ENCODE data around the gene ESYT2.
"Not testable (repeated sequence)": the region's sequence is repeated elsewhere in the genome, so short reads cannot be mapped to it uniquely, and the experiment has no call there.

Gene ESYT2

DNA sequence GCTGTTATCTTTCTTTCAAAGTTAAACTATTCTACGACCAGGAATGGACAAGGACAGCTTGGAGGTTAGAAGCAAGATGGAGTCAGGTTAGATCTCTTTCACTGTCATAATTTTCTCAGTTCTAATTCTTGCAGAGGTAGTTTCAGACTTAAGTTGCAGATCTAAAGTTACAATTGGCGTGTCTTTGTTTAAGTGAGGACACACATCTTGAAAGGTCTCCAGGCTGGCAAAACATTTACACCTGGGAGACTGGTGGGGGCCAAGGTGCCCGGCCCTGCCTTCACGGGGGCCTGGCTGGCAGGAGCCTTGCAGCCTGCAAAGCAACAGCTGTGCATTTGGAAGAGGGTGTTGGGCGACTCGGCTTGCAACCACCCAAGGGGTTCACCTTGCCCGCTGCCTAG is 25.4 kb upstream of the ESYT2 start:
- no peak for DNase-seq

DNA sequence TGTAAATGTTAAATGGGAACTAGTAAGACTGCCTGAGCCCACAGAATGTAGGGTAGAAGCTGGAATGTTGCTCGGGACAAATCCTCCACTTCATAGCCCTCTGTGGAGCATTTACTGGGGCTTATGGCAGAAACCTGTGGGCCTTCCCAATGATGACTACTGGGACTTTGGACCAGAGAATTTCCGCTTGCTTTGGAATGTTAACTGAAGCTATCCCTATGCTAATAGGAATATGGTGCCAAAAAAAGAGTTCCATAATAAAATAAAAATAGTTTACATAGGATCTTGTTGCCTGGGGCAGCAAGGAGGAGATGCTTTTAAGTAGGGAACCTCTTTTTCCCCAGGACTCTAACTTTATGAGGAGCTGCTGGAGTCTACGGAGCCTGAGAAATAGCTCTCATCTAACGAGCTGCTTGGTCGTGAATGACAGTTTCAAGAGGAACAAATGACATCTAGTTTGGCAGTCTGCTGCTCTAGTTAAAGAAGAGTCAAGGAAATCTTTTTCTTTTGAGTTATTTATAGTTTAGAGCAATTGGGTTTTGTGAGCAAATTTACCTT is 21.3 kb upstream of the ESYT2 start:
- no peak for DNase-seq

DNA sequence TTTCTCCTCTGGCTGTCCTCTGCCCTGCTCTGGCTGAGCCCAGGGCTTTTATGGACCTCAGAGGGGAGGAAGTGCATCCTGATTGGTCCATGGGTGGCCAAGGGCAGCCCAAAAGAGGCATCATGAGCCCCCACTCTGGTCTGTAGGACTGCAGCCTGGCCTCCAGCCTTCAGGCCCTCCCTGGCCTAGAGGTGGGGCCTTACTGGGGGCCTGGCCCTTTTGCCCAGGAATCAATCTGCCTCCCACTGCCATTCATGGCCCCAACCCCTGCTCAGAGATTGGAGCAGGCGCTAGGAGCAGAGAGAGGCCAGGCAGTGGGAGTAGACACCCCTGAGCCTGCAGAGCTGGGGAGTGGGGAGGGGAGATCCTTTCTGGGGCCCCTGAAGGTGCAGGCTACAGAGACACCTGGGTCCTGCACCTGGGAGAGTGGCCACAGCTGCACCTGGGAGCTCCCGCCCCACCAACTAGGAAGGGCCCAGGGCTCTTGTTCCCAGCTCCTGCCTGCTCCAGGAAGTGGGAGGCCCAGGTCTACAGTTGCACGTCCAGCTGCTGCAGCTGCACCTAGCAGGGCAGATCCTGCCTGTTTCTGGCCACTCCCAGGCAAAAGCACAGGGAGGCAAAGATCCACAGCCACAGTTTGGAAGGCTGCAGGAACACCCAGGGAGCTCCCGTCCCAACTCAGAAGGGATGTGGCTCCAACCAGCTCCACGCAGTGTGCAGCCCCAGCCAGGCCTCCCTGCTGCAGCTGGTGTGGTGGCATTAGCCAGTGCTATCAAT is 20.6 kb upstream of the ESYT2 start:
- no peak for DNase-seq

DNA sequence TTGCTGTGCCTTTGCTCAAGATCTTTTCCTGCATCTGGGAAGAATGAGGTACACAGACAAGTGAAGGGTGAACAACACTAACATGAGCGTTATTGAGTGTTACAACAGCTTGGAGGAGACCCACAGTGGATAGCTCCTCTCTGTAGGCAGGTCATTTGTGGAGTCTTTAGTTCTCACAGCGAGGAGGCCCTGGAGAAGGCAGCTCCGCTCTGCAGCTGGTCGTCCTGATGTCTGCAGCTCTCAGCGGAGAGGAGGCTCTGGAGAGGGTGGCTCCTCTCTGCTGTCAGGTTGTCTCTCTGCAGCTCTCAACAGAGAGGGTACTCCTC is 20.1 kb upstream of the ESYT2 start:
- DNase-seq: no peak

DNA sequence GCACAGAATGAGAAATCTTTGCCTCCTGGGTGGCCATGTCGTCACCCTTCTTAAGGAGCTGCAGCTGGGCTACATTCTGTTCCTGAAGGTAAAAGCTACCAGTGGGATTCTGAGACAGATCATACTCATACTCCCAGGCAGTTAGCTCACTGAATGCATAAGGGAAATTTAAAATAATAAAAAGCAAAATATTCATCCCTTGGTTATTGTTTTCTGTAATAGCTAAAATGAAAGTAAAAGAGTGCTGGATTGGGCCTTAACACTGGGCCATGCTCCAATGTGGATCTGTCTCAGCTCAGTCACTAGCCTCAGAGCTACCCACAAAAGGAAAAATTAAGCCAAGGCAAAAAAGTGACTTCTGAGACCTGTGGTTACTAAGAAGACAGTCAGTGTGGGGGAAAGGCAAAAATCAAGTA is 18.1 kb upstream of the ESYT2 start:
- DNase-seq: peak in 1 of 2 experiments; percentile 37

DNA sequence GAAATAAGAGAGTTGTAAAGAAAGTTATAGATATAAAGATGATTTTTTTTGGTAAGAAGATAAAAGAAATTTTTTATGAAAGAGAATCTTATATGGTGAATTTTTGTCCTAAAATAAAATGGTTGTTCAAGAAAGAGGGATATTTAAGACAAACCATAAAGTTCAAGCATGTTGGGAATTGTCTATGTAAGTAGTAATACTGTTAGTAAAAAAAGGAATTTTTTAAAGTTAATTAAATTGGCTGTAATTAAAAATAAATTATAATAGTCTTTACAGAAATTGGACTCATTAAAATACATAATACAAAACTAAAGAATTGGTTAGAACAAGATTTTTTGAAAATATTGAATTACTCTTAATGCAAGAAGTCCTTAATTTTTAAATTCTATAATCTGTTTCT is 17.0 kb upstream of the ESYT2 start:
- no peak for DNase-seq

DNA sequence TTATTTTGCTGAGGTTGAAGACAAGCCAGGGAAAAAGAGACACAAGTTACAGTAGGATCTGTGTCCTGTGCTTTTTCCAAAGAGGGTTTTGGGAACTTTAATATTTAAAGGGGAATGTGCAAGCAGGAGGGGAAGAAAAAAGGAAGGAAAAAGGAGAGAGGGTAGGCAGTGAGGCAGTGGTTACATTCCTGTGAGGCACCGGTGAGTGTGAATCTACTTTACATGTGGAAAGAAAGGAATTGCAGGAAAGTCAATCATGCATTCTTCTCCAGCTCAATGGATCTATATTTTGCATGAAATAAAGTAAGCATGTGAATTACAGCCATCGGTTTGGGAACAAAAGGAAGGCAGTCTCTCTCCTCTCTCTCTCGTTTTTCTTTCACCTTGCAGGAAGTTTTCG is 14.5 kb upstream of the ESYT2 start:
- no peak for DNase-seq

DNA sequence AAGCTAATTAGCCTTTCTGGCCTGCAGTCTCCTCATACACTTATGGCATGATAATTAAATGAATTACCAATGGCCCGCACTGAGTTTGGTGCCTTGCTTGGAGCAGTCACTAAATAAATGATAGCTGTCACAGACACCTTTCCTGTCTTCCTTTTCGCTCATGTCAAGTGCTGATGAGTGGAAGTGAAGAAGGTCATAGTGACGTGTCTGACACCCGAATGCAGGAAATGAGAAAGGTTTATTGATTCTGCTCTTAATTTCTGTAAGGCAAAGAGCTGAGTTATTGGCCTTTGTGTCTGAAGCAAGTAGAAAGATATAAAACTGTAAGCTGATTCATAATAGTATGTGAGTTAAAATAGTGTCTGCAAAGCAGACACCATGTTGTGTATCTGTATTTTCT is 13.2 kb upstream of the ESYT2 start:
- no peak for DNase-seq

DNA sequence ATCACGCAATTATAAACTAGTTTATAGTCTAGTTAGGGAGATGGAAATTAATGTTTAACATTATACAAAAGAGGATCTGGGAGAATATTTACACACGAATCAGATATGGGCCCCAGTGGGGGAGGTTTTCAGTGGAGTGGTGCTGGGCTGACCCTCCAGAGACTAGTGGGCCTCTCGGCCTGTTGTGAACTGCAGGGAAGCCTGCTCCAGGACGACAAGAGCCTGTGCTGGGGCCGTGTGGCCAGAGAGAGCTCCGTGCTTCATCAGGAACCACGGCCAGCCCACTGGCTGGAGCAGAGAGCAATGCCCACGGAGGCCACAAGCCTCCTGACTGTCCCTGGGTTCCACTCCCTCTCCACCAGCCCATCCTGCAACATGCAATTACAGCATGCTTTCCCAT is 11.3 kb upstream of the ESYT2 start:
- DNase-seq: no peak

DNA sequence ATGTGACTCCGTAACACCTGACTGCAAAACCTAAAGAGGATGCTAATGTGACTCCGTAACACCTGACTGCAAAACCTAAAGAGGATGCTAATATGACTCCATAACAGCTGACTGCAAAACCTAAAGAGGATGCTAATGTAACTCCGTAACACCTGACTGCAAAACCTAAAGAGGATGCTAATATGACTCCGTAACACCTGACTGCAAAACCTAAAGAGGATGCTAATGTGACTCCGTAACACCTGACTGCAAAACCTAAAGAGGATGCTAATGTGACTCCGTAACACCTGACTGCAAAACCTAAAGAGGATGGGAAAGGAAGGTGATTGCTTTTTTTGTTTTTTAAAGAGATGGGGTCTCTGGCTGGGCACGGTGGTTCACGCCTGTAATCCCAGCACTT is 9.9 kb upstream of the ESYT2 start:
- not testable (repeated sequence) for DNase-seq

DNA sequence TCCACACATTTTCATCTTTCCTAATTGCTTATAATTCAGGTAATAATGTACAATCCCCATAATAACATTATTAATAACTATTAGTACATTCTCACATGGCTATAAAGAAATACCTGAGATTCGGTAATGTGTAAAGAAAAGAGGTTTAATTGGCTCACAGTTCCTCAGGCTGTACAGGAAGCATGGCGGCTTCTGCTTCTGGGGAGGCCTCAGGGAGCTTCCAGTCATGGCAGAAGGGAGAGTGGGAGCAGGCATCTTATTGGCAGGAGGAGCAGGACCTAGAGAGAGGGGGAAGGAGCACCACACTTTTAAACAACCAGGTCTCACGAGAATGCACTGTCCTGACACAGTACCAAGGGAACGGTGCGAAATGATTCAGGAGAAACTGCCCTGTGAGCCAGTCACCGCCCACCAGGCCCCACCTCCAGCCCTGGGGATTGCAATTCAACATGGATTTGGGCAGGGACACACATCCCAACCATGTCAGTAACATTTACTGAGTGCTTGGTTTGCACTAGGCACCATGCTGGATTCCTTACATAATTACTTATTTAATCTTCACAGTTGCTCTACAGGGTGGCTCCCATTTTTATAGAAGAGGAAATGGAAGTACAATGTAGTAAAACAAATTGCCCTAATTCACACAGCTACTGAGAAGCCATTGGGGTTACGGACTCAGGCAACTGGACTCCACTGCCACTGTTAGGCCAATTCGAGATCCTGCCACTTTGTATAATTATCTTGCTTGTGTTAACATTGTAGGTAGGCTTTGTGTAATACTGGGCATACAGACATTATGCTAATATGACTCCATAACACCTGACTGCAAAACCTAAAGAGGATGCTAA is 8.7 kb upstream of the ESYT2 start:
- no peak for DNase-seq

DNA sequence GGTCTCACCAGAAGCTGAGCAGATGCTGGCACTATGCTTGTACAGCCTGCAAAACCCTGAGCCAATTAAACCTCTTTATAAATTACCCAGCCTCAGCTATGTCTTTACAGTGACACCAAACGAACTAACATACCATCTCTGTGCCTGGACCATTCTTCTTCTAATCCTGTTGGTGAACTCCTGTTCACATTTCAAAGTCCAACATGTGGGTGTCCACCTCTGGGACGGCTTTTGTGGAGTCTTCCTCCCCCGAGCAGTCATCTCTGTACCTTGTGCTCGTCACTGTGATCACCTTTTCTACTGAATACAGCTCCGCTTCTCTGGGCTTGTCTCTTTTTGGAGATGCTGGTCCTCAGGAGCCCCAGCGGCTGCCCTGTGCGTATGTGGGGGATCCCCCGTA is 7.4 kb upstream of the ESYT2 start:
- DNase-seq: no peak

DNA sequence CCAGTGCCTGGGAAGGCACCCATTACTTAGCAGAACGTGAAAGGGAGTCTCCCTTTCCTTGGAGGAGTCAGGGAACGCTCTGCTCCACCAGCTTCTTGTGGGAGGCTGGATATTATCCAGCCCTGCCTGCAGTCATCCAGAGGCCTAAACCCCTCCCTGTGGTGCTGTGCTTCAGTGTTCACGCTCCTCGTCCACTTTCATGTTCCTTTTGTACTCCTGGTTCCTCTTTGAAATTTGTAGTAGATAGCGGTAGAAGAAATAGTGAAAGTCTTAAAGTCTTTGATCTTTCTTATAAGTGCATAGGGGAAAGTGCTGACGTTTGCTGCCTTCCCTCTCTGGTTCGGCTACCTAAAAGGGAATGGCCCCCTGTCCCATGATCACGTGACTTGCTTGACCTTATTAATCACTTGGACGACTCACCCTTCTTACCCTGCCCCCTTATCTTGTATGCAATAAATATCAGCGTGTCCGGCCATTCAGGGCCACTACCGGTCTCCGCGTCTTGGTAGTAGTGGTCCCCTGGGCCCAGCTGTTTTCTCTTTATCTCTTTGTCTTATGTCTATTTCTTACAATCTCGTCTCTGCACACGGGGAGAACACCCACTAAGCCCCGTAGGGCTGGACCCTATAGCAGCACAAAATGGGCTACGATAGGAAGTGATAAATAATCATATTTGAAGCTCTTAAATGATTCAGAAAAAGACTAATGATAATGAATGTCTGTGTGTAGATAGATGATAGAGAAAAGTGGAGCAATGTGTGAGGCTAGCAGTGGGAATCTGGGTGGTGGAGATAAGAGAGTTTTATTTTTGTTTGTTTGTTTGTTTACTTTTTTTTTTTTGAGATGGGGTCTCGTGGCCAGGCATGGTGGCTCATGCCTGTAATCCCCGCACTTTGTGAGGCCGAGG is 5.8 kb upstream of the ESYT2 start:
- DNase-seq: no peak

DNA sequence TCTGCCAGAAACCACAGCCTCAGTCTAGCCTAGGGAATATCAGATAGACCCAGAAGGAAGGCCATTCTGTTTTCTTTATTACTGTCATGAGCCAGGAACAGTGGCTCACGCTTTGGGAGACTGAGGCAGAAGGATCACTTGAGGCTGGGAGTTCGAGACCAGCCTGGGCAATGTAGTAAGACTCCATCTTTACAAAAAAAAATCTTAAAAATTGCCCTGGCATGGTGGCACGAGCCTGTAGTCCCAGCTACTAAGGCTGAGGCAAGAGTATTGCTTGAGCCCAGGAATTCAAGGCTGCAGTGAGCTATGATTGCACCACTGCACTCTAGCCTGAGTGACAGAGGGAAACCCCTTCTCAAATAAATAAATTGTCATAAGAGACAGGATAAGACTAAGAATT is 3.7 kb upstream of the ESYT2 start:
- DNase-seq: no peak

DNA sequence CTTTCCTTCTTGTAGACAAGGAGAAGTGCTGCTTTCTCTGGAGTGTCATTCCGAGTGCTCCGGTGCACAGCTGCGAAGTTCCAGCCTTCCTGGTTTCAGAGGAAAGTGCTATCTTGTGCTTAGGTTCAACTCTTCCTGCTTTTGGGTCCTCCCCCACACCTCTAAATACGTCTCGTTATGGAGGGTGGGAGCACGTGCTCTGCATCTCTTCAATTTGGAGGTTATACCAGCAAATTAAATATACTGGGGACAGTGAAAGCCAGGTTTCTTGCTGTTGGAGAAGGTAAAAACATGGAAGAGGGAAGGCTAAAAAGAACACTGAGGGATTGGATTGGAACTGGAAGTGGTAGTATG is 2.4 kb upstream of the ESYT2 start:
- no peak for DNase-seq

DNA sequence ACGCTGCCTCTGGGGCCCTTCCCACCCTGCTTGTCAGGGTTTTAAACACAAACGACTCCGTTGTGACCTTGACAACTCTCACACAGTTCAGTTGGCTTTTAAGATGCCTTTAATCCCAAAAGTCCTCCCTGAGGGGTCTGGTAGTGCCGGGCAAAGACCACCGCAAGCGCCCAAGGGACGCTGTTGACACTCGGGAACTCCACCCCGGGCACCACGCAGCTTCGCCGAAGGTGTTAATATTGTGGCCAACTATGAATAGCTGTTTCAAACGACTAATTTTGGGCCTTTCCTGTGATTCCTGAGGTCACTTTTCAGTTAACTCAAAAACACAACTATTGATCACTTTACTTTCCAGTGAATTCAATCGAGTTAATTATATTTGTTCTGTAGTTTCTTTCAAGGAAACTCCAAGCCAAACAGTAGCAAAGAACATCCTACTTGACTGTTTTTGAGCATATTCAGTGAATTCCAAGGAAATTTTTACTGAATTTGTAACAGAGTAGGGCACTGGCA is 958 bp upstream of the ESYT2 start:
- no peak for DNase-seq

DNA sequence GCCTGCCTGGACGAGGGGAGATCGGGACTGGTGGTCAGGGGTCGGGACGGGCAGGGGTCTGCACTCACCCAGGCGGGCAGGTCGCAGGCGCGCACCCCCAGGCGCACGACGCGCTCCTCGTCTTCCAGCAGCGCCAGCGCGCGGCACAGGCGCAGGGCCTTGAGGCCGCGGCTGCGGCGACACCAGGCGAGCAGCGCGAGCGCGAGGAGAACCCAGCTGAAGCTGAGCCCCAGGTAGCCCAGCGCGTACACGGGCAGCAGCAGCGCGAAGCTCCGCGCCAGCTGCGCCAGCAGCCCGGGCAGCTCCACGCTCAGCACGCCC is 328 bp downstream of the ESYT2 start:
- DNase-seq: peak; percentile 58 to 71

DNA sequence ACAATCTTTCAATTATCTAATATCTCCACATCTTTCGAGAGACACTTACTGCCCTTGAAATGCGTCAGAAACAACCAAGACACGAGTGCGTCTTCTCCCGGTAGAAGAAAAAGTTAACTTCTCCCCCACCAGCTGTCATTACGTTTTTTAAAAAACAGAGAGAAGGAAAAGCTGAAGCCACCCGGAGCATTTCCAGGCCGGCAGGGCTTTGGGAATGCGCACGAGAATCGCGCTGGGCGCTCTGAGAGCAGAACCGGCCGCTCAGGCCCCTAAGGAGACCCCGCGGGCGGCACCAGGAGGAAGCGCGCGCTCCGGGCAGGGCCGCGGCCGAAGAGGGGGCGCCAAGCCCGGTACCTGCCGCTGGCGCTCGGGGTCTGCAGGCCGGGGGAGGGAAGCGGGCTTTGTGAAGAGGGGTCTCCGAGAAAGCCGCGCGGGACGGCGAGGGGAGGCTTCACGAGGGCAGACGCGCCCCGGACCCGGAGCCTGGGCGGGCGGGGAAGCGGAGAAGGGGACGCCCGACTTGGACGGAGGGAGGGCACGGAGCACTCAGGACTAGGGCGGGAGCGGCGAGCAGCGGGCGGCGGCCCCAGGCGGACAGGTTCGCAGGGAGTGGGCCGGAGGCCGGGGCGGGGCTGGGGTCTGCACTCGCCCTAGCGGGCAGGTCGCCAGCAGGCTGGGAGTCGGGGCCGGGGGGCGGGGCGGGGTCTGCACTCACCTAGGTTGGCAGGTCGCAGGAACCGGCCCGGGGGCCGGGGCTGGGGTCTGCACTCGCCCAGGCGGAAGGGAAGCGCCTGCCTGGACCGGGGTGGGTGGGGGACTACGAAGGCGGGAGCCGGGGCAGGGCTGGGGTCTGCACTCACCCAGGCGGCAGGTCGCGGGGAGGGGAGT is 932 bp downstream of the ESYT2 start:
- no peak for DNase-seq

DNA sequence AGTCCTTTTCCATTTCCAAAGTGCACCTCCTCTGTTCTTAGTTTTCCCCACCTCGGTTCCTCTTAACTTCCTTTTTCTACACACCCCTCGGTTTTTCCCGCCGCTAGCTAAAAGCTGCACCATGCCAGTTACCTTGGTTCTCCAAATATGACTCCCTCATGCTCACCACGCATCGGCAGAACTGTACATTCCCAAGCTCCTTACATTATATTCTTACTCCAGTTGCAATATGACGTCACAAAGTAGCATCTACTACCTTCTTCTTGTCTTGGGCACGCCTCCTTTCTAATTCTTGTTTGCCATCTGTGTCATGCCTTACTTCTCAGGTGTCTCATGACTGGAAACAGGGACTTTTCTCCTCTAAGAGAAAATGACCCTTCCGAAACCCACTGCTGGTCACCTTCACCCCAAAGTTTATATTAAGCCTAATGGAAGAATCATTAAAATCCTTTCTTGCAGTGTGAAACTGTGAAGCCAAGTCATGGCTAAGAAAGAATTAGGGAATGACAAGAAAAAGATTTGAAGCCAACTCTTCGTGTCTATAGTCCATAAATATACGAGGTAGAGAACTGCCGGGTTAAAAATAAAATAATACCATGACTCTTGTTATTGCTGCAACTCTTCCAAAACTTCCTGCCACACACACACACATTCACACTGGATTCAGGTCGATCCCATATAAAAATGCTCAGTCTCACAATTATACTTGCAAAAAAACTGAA is 1.7 kb downstream of the ESYT2 start:
- no peak for DNase-seq

DNA sequence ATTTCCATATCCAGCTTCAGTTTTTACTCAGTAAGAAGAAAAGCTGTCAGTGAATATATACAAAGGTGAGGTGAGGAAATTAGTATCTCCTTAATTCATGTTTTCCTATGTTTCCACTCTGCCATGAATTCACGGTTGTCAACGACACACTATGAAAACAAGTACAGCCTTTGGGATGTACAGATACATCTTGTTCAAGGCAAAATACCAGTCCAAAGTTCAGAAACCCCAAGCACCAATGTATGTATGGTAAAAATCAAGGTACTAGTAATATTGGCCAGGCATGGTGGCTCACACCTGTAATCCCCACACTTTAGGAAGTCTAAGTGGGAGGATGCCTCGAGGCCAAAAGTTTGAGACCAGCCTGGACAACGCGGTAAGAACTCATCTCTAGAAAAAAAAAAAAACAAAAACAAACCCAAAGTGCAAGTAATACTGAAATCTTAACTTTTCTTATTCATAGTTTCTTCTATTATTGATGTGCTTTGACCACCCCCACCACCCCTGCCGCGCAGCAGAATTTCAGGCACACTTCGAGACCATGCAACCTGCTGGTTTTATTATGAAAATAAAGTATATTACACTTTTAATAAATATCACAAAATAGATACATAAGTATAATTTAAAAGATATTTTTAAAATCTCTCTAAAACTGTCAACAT is 3.5 kb downstream of the ESYT2 start:
- no peak for DNase-seq

DNA sequence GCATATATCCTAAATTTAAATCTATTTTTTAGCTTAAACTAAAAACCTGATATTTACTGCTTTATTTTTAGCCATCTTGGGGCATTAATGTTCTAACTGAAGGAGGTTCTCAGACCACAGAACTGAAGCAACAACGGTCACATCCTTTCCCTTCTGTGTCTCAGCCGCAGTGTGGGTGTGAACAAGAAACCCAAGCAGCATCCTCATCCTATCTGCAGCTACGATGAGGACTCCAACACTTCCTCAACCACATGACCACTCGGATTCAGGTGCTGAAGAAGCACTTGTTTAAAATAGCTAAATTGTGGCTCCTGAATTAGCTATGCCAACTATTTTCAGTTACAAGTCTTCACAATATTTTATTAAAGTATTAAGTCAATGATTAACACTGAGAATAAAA is 5.3 kb downstream of the ESYT2 start:
- DNase-seq: peak in 1 of 2 experiments; percentile 53

Measured in stimulated activated CD4-positive, alpha-beta T cell treated with anti-CD3 and anti-CD28 coated beads, Interleukin-4, amount 100 ng/mL, for 4 hours (primary cell).